Right lobe of liver (tissue), 6 donors: ENCODE results near the gene PRICKLE4. TPM values are rescaled to one million over a fixed set of nuclear protein-coding genes. Genes with fewer than 3 reads are reported as not detected.
"Not testable (repeated sequence)": the region's sequence is repeated elsewhere in the genome, so short reads cannot be mapped to it uniquely, and the experiment has no call there.

ENCODE experiments used
- ATAC-seq, 4 donors: fragments of 200-7000 bp; cut with Tn5 transposase; one replicate each; pipeline ENCODE4 v1.9.1; 2020; ENCODE audit warnings: mild to moderate bottlenecking in 4 of 4, moderate library complexity in 4 of 4
- DNase-seq, 3 donors: peaks; one replicate each; pipeline ENCODE4 v3.0.0-alpha.2; 2020
- H3K27ac ChIP-seq, 3 donors: fragments of 200-600 bp; one replicate each; pipeline ENCODE4 v1.8.0; 2022
- H3K27me3 ChIP-seq, 2 donors: fragments of 200-600 bp; one replicate each; pipeline ENCODE4 v1.8.0; 2022
- H3K36me3 ChIP-seq, 4 donors: fragments of 200-600 bp; sonication (generic) in 1 of 4; one replicate each; pipeline versions ENCODE4 v1.5.1 to v1.8.0; 2017 to 2022; ENCODE audit warnings: control low read depth in 1 of 4
- H3K4me1 ChIP-seq, 4 donors: fragments of 200-600 bp; sonication (generic) in 1 of 4; one replicate each; pipeline versions ENCODE4 v1.5.1 to v1.8.0; 2017 to 2022; ENCODE audit warnings: control low read depth in 1 of 4
- H3K4me3 ChIP-seq, 3 donors: fragments of 200-600 bp; one replicate each; pipeline ENCODE4 v1.8.0; 2022
- H3K9me3 ChIP-seq, 4 donors: fragments of 200-600 bp; sonication (generic) in 1 of 4; one replicate each; pipeline versions ENCODE4 v1.5.1 to v1.8.0; 2017 to 2022; ENCODE audit warnings: control low read depth in 1 of 4
- CTCF ChIP-seq, 4 donors: fragments of 200-600 bp in 3 of 4; fragments of 450-650 bp in 1 of 4; IDR thresholded peaks; one replicate each; pipeline versions ENCODE4 v1.5.1 to v1.8.0; 2016 to 2022; ENCODE audit warnings: antibody characterized with exemption in 4 of 4, mild to moderate bottlenecking in 2 of 4
- POLR2A ChIP-seq: fragments of 450-650 bp; IDR thresholded peaks from one replicate; pipeline ENCODE4 v1.6.1; 2017; ENCODE audit warnings: antibody characterized with exemption, mild to moderate bottlenecking
- WGBS: methylation state at CpG from one replicate; pipeline ENCODE4 v1.1.6; 2018; ENCODE audit warnings: low coverage, low lambda C conversion rate; ENCODE audit not compliant: insufficient coverage; ENCODE audit errors: missing lambda C conversion rate; 5-methylcytosine and 5-hydroxymethylcytosine counted together
- intact Hi-C, 2 donors: fragments of 100-400 bp; cut with DNase I; formaldehyde crosslinking; loops; one replicate each; pipeline versions ENCODE4 v1.11.2 to v1.14.1; 2022
- total RNA-seq, 6 experiments: library from RNA; depleted of rRNA in 2 of 6; stranded (reverse); fragments of >200 nt in 2 of 6; fragmentation: NEBNext Ultra II Directional in 3 of 6; extraction: Animal tissue kit (Norgen Biotek cat#: 25700) in 3 of 6; gene quantifications; one replicate each; pipeline versions ENCODE4 v1.1.0 to v1.2.4, GENCODE V29; 2016 to 2023
- donor health status: DM: no; HTN: yes; CAD: no.
- donor health status: DM: no; HTN: no; CAD: no.
- donor health status: DM: no; HTN: no; CAD: no.
- donor health status: DM: no; HTN: yes; CAD: no.
- donor health status: DM: no; HTN: yes; CAD: no.

Gene PRICKLE4
- total RNA-seq, 6 experiments from 2014 or later, result 1.3 to 3.1 (median 2.7) TPM; not detected in 1

- TF ChIP-seq POLR2A (no peak), CTCF (IDR thresholded peaks at IDR 0.05) (no peak)
- Histone ChIP-seq H3K9me3 (no peaks in the 10 kb centered on the region), H3K27me3 (no peaks in the 10 kb centered on the region), H3K4me1 (no peaks in the 10 kb centered on the region), H3K36me3 (no peaks in the 10 kb centered on the region), H3K27ac (no peak overlapping the region), H3K4me3 (no peak overlapping the region)
- WGBS, result 22% methylated on average over 1 of the region's 2 CpGs
- ATAC-seq (no peak), DNase-seq (no peak)
- intact Hi-C loops, result no loop called here
Measured at GRCh38 chr6:41763470-41763869, 17.1 kb upstream of the PRICKLE4 start.

GRCh38 chr6:41766043-41766664, 14.4 kb upstream of the PRICKLE4 start:
- H3K27me3 ChIP-seq, H3K4me1 ChIP-seq, H3K36me3 ChIP-seq, H3K27ac ChIP-seq, H3K4me3 ChIP-seq, H3K9me3 ChIP-seq, intact Hi-C loops: not testable (repeated sequence)
- 74% methylated on average over 4 of the region's 4 CpGs for WGBS
- DNase-seq (peak in 1 of 3 donors; percentile 6), ATAC-seq (peak in 1 of 4 donors; percentile 16)

GRCh38 chr6:41767112-41767833, 13.3 kb upstream of the PRICKLE4 start:
- 10% methylated on average over 6 of the region's 12 CpGs for WGBS
- peaks cover 0 to 17% (median 5%) of the 10 kb centered on the region in 4 donors for H3K36me3 ChIP-seq
- intact Hi-C loops, result no loop called here
- no peaks in the 10 kb centered on the region for H3K9me3 ChIP-seq
- no peak overlapping the region for H3K4me3 ChIP-seq
- no peaks in the 10 kb centered on the region for H3K4me1 ChIP-seq
- peak in 1 of 3 donors; percentile 31 for DNase-seq
- no peak for TF ChIP-seq CTCF (IDR thresholded peaks at IDR 0.05)
- ATAC-seq, result peak; percentile 58 to 92 (median 65)
- H3K27ac ChIP-seq, result no peak overlapping the region
- H3K27me3 ChIP-seq, result no peaks in the 10 kb centered on the region

- no peak overlapping the region for H3K4me3 ChIP-seq
- no peak overlapping the region for H3K27ac ChIP-seq
- H3K27me3 ChIP-seq, result no peaks in the 10 kb centered on the region
- H3K4me1 ChIP-seq, result no peaks in the 10 kb centered on the region
- TF ChIP-seq CTCF (IDR thresholded peaks at IDR 0.05), result no peak
- no peak for TF ChIP-seq POLR2A
- 40% methylated on average over 5 of the region's 10 CpGs for WGBS
- peaks cover 0 to 24% (median 6%) of the 10 kb centered on the region in 4 donors for H3K36me3 ChIP-seq
- H3K9me3 ChIP-seq, result no peaks in the 10 kb centered on the region
- DNase-seq (peak in 1 of 3 donors; percentile 31), ATAC-seq (peak in 1 of 4 donors; percentile 6)
- intact Hi-C loops, result no loop called here
Measured at GRCh38 chr6:41768545-41769308, 11.9 kb upstream of the PRICKLE4 start.

- Histone ChIP-seq H3K27me3 (no peaks in the 10 kb centered on the region), H3K4me1 (no peaks in the 10 kb centered on the region), H3K36me3 (peaks cover 0 to 30% (median 6%) of the 10 kb centered on the region in 4 donors), H3K27ac (no peak overlapping the region), H3K4me3 (no peak overlapping the region), H3K9me3 (no peaks in the 10 kb centered on the region)
- DNase-seq, result peak in 1 of 3 donors; percentile 11
- intact Hi-C loops, result no loop called here
- ATAC-seq, result no peak
- WGBS, result no CpG with 5 or more reads among the region's 8 CpGs
- TF ChIP-seq CTCF (IDR thresholded peaks at IDR 0.05) (no peak), POLR2A (no peak)
Measured at GRCh38 chr6:41769376-41769775, 11.2 kb upstream of the PRICKLE4 start.
